A673 (cell line): ENCODE measurements around the gene MCM10. TPM values are rescaled to one million over a fixed set of nuclear protein-coding genes. Genes with fewer than 3 reads are reported as not detected.

Experiments
- BruUV-seq: library from RNA; stranded (reverse); fragments of 400-500 nt; replicated peaks from 2 replicates; lab custom pipeline; 2021; lab: Mats Ljungman, UMichigan
- CTCF ChIA-PET: fragments of 300-600 bp; sonication (Branson Sonifier 250); formaldehyde crosslinking; loops from one replicate; lab custom pipeline; 2022; ENCODE audit warnings: antibody characterized with exemption; lab: Charles Lee
- POLR2A ChIA-PET: fragments of 300-600 bp; sonication (Branson Sonifier 250); formaldehyde crosslinking; loops from one replicate; lab custom pipeline; 2022; ENCODE audit warnings: antibody characterized with exemption; ENCODE audit not compliant: low non-redundant PET; lab: Charles Lee
- DNase-seq: peaks from one replicate; pipeline ENCODE4 v3.0.0-alpha.2; 2015; ENCODE audit warnings: low spot score
- H3K27ac ChIP-seq: fragments of 200-600 bp; sonication (generic); 2 replicates; pipeline ENCODE4 v1.5.1; 2016; ENCODE audit warnings: mixed run types, low read depth, mild to moderate bottlenecking, mixed read lengths, antibody characterized with exemption, low read length; ENCODE audit not compliant: poor library complexity, severe bottlenecking
- H3K27me3 ChIP-seq: fragments of 200-600 bp; sonication (generic); replicated peaks from 2 replicates; pipeline ENCODE4 v1.6.1; 2017; ENCODE audit warnings: mixed run types, low read depth, mild to moderate bottlenecking, mixed read lengths, antibody characterized with exemption, low read length; ENCODE audit not compliant: insufficient read depth, poor library complexity
- H3K36me3 ChIP-seq: fragments of 200-600 bp; sonication (generic); 2 replicates; pipeline ENCODE4 v1.6.1; 2016; ENCODE audit warnings: mixed run types, mild to moderate bottlenecking, mixed read lengths, antibody characterized with exemption, low read length; ENCODE audit not compliant: insufficient read depth, poor library complexity, severe bottlenecking
- H3K4me1 ChIP-seq: fragments of 200-600 bp; sonication (generic); 2 replicates; pipeline ENCODE4 v1.6.1; 2017; ENCODE audit warnings: mixed run types, mild to moderate bottlenecking, mixed read lengths, antibody characterized with exemption, low read length; ENCODE audit not compliant: insufficient read depth, poor library complexity, severe bottlenecking
- H3K4me3 ChIP-seq: fragments of 200-600 bp; sonication (generic); 2 replicates; pipeline ENCODE4 v1.5.1; 2016; ENCODE audit warnings: low read depth, mixed run types, mild to moderate bottlenecking, mixed read lengths, low read length; ENCODE audit not compliant: poor library complexity, severe bottlenecking
- H3K9me3 ChIP-seq: fragments of 200-600 bp; sonication (generic); 2 replicates; pipeline ENCODE4 v1.6.1; 2016; ENCODE audit warnings: mixed run types, low read depth, mild to moderate bottlenecking, mixed read lengths, antibody characterized with exemption, low read length; ENCODE audit not compliant: poor library complexity, severe bottlenecking
- EZH2 ChIP-seq: fragments of 200-600 bp; sonication (generic); IDR thresholded peaks from 2 replicates; pipeline ENCODE4 v1.6.1; 2017; ENCODE audit warnings: borderline replicate concordance, low read depth, mild to moderate bottlenecking, mixed read lengths, antibody characterized with exemption, low read length; ENCODE audit not compliant: poor library complexity, severe bottlenecking
- intact Hi-C: fragments of 100-400 bp; cut with micrococcal nuclease; formaldehyde crosslinking; loops from one replicate; pipeline ENCODE4 v1.10.0; 2022; ENCODE audit not compliant: unreplicated experiment
- total RNA-seq: library from RNA; stranded (reverse); gene quantifications from 2 replicates; pipeline ENCODE4 v1.2.3, GENCODE V29; 2021
- TF ChIP-seq, protein P1 (sequence below): fragments of 300-800, 200-600 bp; sonication (generic); conservative IDR thresholded peaks from 2 replicates; pipeline ENCODE4 v1.5.1; 2017; ENCODE audit warnings: low read depth, mild to moderate bottlenecking, antibody characterized with exemption, low read length, moderate library complexity, mixed read lengths

MCM10 gene
- total RNA-seq, 1 experiment from 2014 or later, result 97.5 TPM

DNA sequence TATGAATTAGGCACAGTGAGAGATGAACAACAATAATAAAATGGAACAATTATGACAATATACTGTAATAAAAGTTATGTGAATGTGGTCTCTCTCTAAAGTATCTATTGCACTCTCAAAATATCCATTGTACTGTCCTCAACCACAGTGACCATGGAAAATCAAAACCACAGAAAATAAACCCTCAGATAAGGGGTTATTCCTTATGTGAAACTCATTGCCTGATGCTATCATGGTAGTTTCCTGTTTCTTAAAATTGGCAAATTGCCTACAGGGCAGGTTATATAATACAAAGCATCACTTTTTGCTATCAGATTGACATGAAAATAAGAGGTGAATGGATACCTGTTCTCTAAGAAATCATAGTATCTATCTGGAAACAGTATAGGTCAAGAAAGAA, 3.8 kb downstream of the MCM10 start:
- peaks cover 35% of the 10 kb centered on the region for H3K36me3 ChIP-seq
- no peak for DNase-seq
- H3K9me3 ChIP-seq, result no peaks in the 10 kb centered on the region

DNA sequence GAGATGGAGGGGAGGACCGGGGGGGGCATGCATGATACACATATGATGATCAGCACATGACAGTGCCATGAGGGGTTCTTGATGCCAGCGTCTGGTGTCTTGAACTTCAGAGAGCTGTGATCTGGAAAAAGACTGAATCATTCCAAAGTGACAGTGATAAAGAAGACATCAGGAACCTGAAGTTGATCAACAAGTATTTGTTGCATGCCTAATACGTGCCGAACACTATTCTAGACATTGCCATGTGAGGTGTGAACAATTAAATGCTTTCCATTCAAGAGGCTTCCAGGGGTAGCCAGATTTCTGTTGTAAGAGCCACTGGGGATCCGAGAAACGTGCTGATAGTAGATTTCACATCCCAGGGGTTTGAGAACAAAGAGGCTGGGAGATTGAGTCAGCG, 6.2 kb downstream of the MCM10 start:
- Histone ChIP-seq H3K4me3 (no peak overlapping the region), H3K4me1 (no peaks in the 10 kb centered on the region), H3K9me3 (no peaks in the 10 kb centered on the region), H3K27me3 (no peaks in the 10 kb centered on the region), H3K36me3 (peaks cover 58% of the 10 kb centered on the region), H3K27ac (no peak overlapping the region)
- no TSS peak for BruUV-seq
- intact Hi-C loops, result no loop called here
- CTCF ChIA-PET, result no interaction called here
- no peak for DNase-seq
- POLR2A ChIA-PET, result no interaction called here
- TF ChIP-seq EZH2, result no peak
- TF ChIP-seq, protein P1, sequence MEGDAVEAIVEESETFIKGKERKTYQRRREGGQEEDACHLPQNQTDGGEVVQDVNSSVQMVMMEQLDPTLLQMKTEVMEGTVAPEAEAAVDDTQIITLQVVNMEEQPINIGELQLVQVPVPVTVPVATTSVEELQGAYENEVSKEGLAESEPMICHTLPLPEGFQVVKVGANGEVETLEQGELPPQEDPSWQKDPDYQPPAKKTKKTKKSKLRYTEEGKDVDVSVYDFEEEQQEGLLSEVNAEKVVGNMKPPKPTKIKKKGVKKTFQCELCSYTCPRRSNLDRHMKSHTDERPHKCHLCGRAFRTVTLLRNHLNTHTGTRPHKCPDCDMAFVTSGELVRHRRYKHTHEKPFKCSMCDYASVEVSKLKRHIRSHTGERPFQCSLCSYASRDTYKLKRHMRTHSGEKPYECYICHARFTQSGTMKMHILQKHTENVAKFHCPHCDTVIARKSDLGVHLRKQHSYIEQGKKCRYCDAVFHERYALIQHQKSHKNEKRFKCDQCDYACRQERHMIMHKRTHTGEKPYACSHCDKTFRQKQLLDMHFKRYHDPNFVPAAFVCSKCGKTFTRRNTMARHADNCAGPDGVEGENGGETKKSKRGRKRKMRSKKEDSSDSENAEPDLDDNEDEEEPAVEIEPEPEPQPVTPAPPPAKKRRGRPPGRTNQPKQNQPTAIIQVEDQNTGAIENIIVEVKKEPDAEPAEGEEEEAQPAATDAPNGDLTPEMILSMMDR, result no peak

More for the DNA sequence above, 3.8 kb downstream of the MCM10 start:
- intact Hi-C loops, result no loop called here
- no peaks in the 10 kb centered on the region for H3K27me3 ChIP-seq
- no TSS peak for BruUV-seq
- ChIA-PET CTCF (no interaction called here), POLR2A (no interaction called here)
- peaks cover 5% of the 10 kb centered on the region for H3K4me1 ChIP-seq
- H3K27ac ChIP-seq, result no peak overlapping the region
- no peak for TF ChIP-seq EZH2
- TF ChIP-seq, protein P1, result no peak
- no peak overlapping the region for H3K4me3 ChIP-seq

DNA sequence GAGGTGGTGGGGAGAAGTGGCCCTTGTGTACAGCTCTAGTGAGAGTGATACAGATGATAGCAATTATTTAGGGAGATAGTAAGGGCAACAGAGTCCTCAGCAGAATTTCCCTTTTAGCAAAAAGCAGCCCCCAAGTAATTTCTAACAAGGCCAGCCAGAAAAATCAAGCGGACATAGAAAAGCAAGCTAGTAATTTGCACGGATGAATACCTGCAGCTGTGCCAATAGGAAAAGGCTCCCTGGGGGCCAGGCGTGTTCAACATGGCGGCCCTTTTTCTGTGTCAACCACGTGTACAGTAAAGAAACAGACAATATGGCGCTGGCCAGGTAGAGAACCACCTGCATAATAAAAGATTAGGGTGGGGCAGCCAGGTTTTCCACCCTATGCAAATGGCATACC, 7.4 kb downstream of the MCM10 start:
- no peak overlapping the region for H3K4me3 ChIP-seq
- no TSS peak for BruUV-seq
- H3K27ac ChIP-seq, result no peak overlapping the region
- H3K9me3 ChIP-seq, result no peaks in the 10 kb centered on the region
- ChIA-PET POLR2A (no interaction called here), CTCF (no interaction called here)
- TF ChIP-seq, protein P1, result no peak
- no peak for TF ChIP-seq EZH2
- no peak for DNase-seq
- H3K27me3 ChIP-seq, result no peaks in the 10 kb centered on the region
- H3K4me1 ChIP-seq, result no peaks in the 10 kb centered on the region
- H3K36me3 ChIP-seq, result peaks cover 69% of the 10 kb centered on the region
- intact Hi-C loops, result no loop called here
